ENCODE data around the gene LBHD2.
"Not testable (repeated sequence)": the region's sequence is repeated elsewhere in the genome, so short reads cannot be mapped to it uniquely, and the experiment has no call there.

GRCh38 chr14:103115086-103115679 is 31.2 kb downstream of the LBHD2 start:
- not testable (repeated sequence) for TF ChIP-seq CREB1 (CRISPR knock-in tag; IDR thresholded peaks at IDR 0.05; ENCODE audit: low read depth); EZH2 (IDR thresholded peaks at IDR 0.05; ENCODE audit: low read depth, unreplicated experiment); REST (IDR thresholded peaks at IDR 0.05; ENCODE audit: unreplicated experiment); EZH2phosphoT487 (IDR thresholded peaks at IDR 0.05; ENCODE audit: unreplicated experiment); POLR2AphosphoS5 (IDR thresholded peaks at IDR 0.05; ENCODE audit: low read depth); JUNB (IDR thresholded peaks at IDR 0.05; ENCODE audit: unreplicated experiment); NANOG (IDR thresholded peaks at IDR 0.05; ENCODE audit: borderline replicate concordance); STAT1 (IDR thresholded peaks at IDR 0.05; ENCODE audit: unreplicated experiment); ZNF114 (CRISPR knock-in tag; IDR thresholded peaks at IDR 0.05); ETS1 (IDR thresholded peaks at IDR 0.05)
- TF ChIP-seq, protein P1, sequence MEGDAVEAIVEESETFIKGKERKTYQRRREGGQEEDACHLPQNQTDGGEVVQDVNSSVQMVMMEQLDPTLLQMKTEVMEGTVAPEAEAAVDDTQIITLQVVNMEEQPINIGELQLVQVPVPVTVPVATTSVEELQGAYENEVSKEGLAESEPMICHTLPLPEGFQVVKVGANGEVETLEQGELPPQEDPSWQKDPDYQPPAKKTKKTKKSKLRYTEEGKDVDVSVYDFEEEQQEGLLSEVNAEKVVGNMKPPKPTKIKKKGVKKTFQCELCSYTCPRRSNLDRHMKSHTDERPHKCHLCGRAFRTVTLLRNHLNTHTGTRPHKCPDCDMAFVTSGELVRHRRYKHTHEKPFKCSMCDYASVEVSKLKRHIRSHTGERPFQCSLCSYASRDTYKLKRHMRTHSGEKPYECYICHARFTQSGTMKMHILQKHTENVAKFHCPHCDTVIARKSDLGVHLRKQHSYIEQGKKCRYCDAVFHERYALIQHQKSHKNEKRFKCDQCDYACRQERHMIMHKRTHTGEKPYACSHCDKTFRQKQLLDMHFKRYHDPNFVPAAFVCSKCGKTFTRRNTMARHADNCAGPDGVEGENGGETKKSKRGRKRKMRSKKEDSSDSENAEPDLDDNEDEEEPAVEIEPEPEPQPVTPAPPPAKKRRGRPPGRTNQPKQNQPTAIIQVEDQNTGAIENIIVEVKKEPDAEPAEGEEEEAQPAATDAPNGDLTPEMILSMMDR (conservative IDR thresholded peaks at IDR 0.05; ENCODE audit: low read depth in 2 of 2): not testable (repeated sequence)

Data from GM23338 (cell line).